ENCODE results near the gene CCBE1. TPM values are rescaled to one million over a fixed set of nuclear protein-coding genes. Genes with fewer than 3 reads are reported as not detected.

CCBE1 gene
- total and polyA plus RNA-seq, 10 donors = 0.06 to 0.93 (median 0.23) TPM

DNA sequence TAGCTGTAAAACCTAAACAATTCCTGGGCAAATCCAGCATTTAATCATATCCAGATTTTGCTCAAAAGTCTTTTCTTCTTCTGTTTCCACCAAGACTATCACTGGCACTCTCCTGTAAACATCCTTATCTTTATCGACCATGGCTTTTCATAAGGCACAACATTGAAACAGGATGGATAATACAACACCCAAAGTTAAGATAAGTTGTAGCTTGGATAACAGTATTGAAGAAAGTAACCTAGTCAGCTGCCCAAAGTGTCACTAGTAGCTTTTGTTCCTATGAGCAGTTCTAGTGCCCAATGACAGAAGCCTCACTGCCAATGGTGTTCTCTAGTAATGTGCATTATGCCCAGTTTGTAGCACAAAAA, 22.3 kb downstream of the CCBE1 start:
- WGBS, 5 donors = 58 to 89% (median 70%) methylated on average over 1 of the region's 1 CpG
- no peak for DNase-seq
- intact Hi-C loops (cut with DNase I; ENCODE audit: low total_unique reads) = no loop called here
- no peaks in the 10 kb centered on the region for H3K27me3 ChIP-seq (replicated peaks in 1 of 7)
- H3K4me3 ChIP-seq = no peak overlapping the region
- TF ChIP-seq, protein P1, sequence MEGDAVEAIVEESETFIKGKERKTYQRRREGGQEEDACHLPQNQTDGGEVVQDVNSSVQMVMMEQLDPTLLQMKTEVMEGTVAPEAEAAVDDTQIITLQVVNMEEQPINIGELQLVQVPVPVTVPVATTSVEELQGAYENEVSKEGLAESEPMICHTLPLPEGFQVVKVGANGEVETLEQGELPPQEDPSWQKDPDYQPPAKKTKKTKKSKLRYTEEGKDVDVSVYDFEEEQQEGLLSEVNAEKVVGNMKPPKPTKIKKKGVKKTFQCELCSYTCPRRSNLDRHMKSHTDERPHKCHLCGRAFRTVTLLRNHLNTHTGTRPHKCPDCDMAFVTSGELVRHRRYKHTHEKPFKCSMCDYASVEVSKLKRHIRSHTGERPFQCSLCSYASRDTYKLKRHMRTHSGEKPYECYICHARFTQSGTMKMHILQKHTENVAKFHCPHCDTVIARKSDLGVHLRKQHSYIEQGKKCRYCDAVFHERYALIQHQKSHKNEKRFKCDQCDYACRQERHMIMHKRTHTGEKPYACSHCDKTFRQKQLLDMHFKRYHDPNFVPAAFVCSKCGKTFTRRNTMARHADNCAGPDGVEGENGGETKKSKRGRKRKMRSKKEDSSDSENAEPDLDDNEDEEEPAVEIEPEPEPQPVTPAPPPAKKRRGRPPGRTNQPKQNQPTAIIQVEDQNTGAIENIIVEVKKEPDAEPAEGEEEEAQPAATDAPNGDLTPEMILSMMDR (IDR thresholded peaks at IDR 0.05 in 8 of 11, conservative IDR thresholded peaks at IDR 0.05 in 3 of 11) = no peak
- TF ChIP-seq POLR2AphosphoS5 (IDR thresholded peaks at IDR 0.05) (no peak), POLR2A (IDR thresholded peaks at IDR 0.05) (no peak)
- no peaks in the 10 kb centered on the region for H3K4me1 ChIP-seq
- H3K27ac ChIP-seq = no peak overlapping the region
- H3K36me3 ChIP-seq = no peaks in the 10 kb centered on the region
- H3K9me3 ChIP-seq = no peaks in the 10 kb centered on the region

DNA sequence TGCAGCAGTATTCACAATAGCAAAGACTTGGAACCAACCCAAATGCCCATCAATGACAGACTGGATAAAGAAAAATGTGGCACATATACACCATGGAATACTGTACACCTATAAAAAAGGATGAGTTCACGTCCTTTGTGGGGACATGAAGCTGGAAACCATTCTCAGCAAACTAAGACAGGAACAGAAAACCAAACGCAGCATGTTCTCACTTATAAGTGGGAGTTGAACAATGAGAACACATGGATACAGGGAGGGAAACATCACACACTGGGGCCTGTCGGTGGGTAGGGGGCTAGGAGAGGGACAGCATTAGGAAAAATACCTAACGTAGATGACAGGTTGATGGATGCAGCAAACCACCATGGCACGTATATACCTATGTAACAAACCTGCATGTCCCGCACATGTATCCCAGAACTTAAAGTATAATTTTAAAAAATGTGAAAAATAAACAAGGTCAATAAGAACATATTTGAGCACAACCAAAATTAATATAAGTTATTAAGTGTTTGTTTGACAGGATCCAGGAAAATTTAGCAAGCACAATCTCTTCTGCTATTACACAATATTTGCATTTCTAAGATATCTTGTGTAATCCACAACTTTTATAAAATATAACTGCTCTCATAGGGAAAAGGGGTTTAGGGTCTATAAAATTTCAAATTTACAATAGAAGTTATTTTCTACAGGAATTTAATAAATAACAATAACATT, 22.9 kb downstream of the CCBE1 start:
- peaks cover 0 to 5% (median 0%) of the 10 kb centered on the region in 7 donors for H3K27me3 ChIP-seq (replicated peaks in 1 of 7)
- no peaks in the 10 kb centered on the region for H3K36me3 ChIP-seq
- TF ChIP-seq POLR2A (IDR thresholded peaks at IDR 0.05) (no peak), POLR2AphosphoS5 (IDR thresholded peaks at IDR 0.05) (no peak)
- TF ChIP-seq, protein P1 (IDR thresholded peaks at IDR 0.05 in 8 of 11, conservative IDR thresholded peaks at IDR 0.05 in 3 of 11) = no peak
- no peak for DNase-seq
- H3K9me3 ChIP-seq = no peaks in the 10 kb centered on the region
- H3K4me3 ChIP-seq = no peak overlapping the region
- no peaks in the 10 kb centered on the region for H3K4me1 ChIP-seq
- intact Hi-C loops (cut with DNase I; ENCODE audit: low total_unique reads) = no loop called here
- no peak overlapping the region for H3K27ac ChIP-seq
- WGBS, 5 donors = 79 to 90% (median 84%) methylated on average over 6 of the region's 6 CpGs

DNA sequence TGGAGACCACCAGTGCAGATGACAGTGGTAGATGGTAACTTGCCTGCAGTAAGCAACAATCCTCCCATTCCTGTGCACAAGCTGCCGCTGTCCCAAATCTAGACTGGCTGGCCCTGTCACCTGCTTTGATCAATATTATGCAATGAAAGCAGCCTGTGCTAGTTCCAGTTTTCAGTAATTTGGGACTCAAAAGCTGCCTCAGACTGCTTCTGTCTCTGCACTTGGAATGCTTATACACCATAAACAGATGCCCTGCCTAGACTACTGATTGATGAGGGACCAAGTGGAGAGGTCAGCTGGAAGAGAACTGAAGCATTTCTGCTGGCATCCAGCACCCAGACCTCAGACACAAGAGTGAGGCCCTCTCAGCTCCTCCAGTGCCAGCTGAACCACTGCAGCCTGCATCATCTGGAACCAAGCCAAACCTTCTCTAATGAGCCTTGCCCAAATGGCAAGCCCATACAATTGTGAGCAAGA, 24.9 kb downstream of the CCBE1 start:
- no peak overlapping the region for H3K27ac ChIP-seq
- 75 to 94% (median 89%) methylated on average over 1 of the region's 1 CpG for WGBS, 5 donors

GRCh38 chr18:59671551-59671950, 25.7 kb downstream of the CCBE1 start:
- intact Hi-C loops (cut with DNase I; ENCODE audit: low total_unique reads) = no loop called here
- Histone ChIP-seq H3K4me3 (no peak overlapping the region), H3K27me3 (replicated peaks in 1 of 7) (peaks cover 0 to 8% (median 0%) of the 10 kb centered on the region in 7 donors), H3K9me3 (no peaks in the 10 kb centered on the region), H3K4me1 (no peaks in the 10 kb centered on the region), H3K36me3 (no peaks in the 10 kb centered on the region), H3K27ac (no peak overlapping the region)
- DNase-seq = no peak
- WGBS, 5 donors = 44 to 80% (median 68%) methylated on average over 1 of the region's 1 CpG
- TF ChIP-seq, protein P1 (IDR thresholded peaks at IDR 0.05 in 8 of 11, conservative IDR thresholded peaks at IDR 0.05 in 3 of 11) = no peak
- TF ChIP-seq POLR2AphosphoS5 (IDR thresholded peaks at IDR 0.05) (no peak), POLR2A (IDR thresholded peaks at IDR 0.05) (no peak)

More for the DNA sequence above, 24.9 kb downstream of the CCBE1 start:
- H3K4me1 ChIP-seq = no peaks in the 10 kb centered on the region
- H3K9me3 ChIP-seq = no peaks in the 10 kb centered on the region
- no peak for DNase-seq
- TF ChIP-seq, protein P1 (IDR thresholded peaks at IDR 0.05 in 8 of 11, conservative IDR thresholded peaks at IDR 0.05 in 3 of 11) = no peak
- no peak for TF ChIP-seq POLR2AphosphoS5 (IDR thresholded peaks at IDR 0.05)
- TF ChIP-seq POLR2A (IDR thresholded peaks at IDR 0.05) = no peak
- H3K4me3 ChIP-seq = no peak overlapping the region
- intact Hi-C loops (cut with DNase I; ENCODE audit: low total_unique reads) = no loop called here
- H3K36me3 ChIP-seq = no peaks in the 10 kb centered on the region
- peaks cover 0 to 8% (median 0%) of the 10 kb centered on the region in 7 donors for H3K27me3 ChIP-seq (replicated peaks in 1 of 7)
